Measurements from ENCODE around the gene TCF12. TPM values are rescaled to one million over a fixed set of nuclear protein-coding genes. Genes with fewer than 3 reads are reported as not detected.

The TCF12 gene
- total RNA-seq, 2 donors from 2014 or later = 69.4 to 140 TPM

- H3K4me1 Mint-ChIP-seq (ENCODE audit: low read depth in 2 of 2) = peaks cover 36 to 42% of the 10 kb centered on the region in 2 donors
Measured at GRCh38 chr15:56964182-56964581, 45.7 kb downstream of the TCF12 start.

GRCh38 chr15:56965231-56966013 lies 47.0 kb downstream of the TCF12 start:
- peaks cover 41 to 46% of the 10 kb centered on the region in 2 donors for H3K4me1 Mint-ChIP-seq (ENCODE audit: low read depth in 2 of 2)
- H3K27me3 Mint-ChIP-seq = no peaks in the 10 kb centered on the region
- no peak overlapping the region for H3K4me3 Mint-ChIP-seq
- ATAC-seq = no peak
- H3K27ac Mint-ChIP-seq = no peak overlapping the region
- no peaks in the 10 kb centered on the region for H3K9me3 Mint-ChIP-seq
- no peaks in the 10 kb centered on the region for H3K36me3 Mint-ChIP-seq
- no peak for DNase-seq (ENCODE audit: low spot score)

More at GRCh38 chr15:56964182-56964581, 45.7 kb downstream of the TCF12 start:
- no peaks in the 10 kb centered on the region for H3K27me3 Mint-ChIP-seq
- H3K4me3 Mint-ChIP-seq = no peak overlapping the region
- no peaks in the 10 kb centered on the region for H3K9me3 Mint-ChIP-seq
- ATAC-seq (no peak), DNase-seq (ENCODE audit: low spot score) (no peak)
- no peak overlapping the region for H3K27ac Mint-ChIP-seq
- H3K36me3 Mint-ChIP-seq = no peaks in the 10 kb centered on the region

GRCh38 chr15:56967336-56967735 lies 48.9 kb downstream of the TCF12 start:
- Mint-ChIP-seq H3K9me3 (no peaks in the 10 kb centered on the region), H3K27me3 (no peaks in the 10 kb centered on the region), H3K36me3 (no peaks in the 10 kb centered on the region), H3K4me1 (ENCODE audit: low read depth in 2 of 2) (peaks cover 41 to 50% of the 10 kb centered on the region in 2 donors), H3K27ac (no peak overlapping the region), H3K4me3 (no peak overlapping the region)
- ATAC-seq (no peak), DNase-seq (ENCODE audit: low spot score) (no peak)

GRCh38 chr15:56968256-56968655 lies 49.8 kb downstream of the TCF12 start:
- Mint-ChIP-seq H3K9me3 (no peaks in the 10 kb centered on the region), H3K27me3 (no peaks in the 10 kb centered on the region), H3K4me3 (no peak overlapping the region), H3K4me1 (ENCODE audit: low read depth in 2 of 2) (peaks cover 38 to 52% of the 10 kb centered on the region in 2 donors), H3K36me3 (no peaks in the 10 kb centered on the region), H3K27ac (no peak overlapping the region)
- DNase-seq (ENCODE audit: low spot score) = no peak
- no peak for ATAC-seq

- Mint-ChIP-seq H3K4me1 (ENCODE audit: low read depth in 2 of 2) (peaks cover 37 to 52% of the 10 kb centered on the region in 2 donors), H3K4me3 (no peak overlapping the region)
- no peak for DNase-seq (ENCODE audit: low spot score)
Measured at GRCh38 chr15:56968821-56969220, 50.4 kb downstream of the TCF12 start.

GRCh38 chr15:56969265-56969895 lies 50.9 kb downstream of the TCF12 start:
- DNase-seq (ENCODE audit: low spot score) (no peak), ATAC-seq (no peak)
- H3K27me3 Mint-ChIP-seq = no peaks in the 10 kb centered on the region
- H3K36me3 Mint-ChIP-seq = no peaks in the 10 kb centered on the region
- H3K4me1 Mint-ChIP-seq (ENCODE audit: low read depth in 2 of 2) = peaks cover 37 to 52% of the 10 kb centered on the region in 2 donors
- H3K9me3 Mint-ChIP-seq = no peaks in the 10 kb centered on the region
- H3K27ac Mint-ChIP-seq = no peak overlapping the region
- no peak overlapping the region for H3K4me3 Mint-ChIP-seq

More at GRCh38 chr15:56968821-56969220, 50.4 kb downstream of the TCF12 start:
- Mint-ChIP-seq H3K9me3 (no peaks in the 10 kb centered on the region), H3K27ac (no peak overlapping the region), H3K36me3 (no peaks in the 10 kb centered on the region), H3K27me3 (no peaks in the 10 kb centered on the region)
- ATAC-seq = no peak

- Mint-ChIP-seq H3K4me1 (ENCODE audit: low read depth in 2 of 2) (peaks cover 39 to 55% of the 10 kb centered on the region in 2 donors), H3K4me3 (no peak overlapping the region), H3K27me3 (no peaks in the 10 kb centered on the region), H3K27ac (no peak overlapping the region), H3K36me3 (no peaks in the 10 kb centered on the region), H3K9me3 (no peaks in the 10 kb centered on the region)
- DNase-seq (ENCODE audit: low spot score) = no peak
- no peak for ATAC-seq
Measured at GRCh38 chr15:56971571-56971970, 53.1 kb downstream of the TCF12 start.

GRCh38 chr15:56972016-56972415 lies 53.6 kb downstream of the TCF12 start:
- H3K4me1 Mint-ChIP-seq (ENCODE audit: low read depth in 2 of 2) = peaks cover 39 to 55% of the 10 kb centered on the region in 2 donors
- no peaks in the 10 kb centered on the region for H3K36me3 Mint-ChIP-seq
- ATAC-seq = no peak
- no peaks in the 10 kb centered on the region for H3K9me3 Mint-ChIP-seq
- no peak overlapping the region for H3K4me3 Mint-ChIP-seq
- no peaks in the 10 kb centered on the region for H3K27me3 Mint-ChIP-seq
- no peak overlapping the region for H3K27ac Mint-ChIP-seq
- no peak for DNase-seq (ENCODE audit: low spot score)

- no peak for ATAC-seq
- no peaks in the 10 kb centered on the region for H3K36me3 Mint-ChIP-seq
- no peaks in the 10 kb centered on the region for H3K9me3 Mint-ChIP-seq
- H3K4me1 Mint-ChIP-seq (ENCODE audit: low read depth in 2 of 2) = peaks cover 38 to 52% of the 10 kb centered on the region in 2 donors
- H3K4me3 Mint-ChIP-seq = no peak overlapping the region
- no peak overlapping the region for H3K27ac Mint-ChIP-seq
- H3K27me3 Mint-ChIP-seq = no peaks in the 10 kb centered on the region
- no peak for DNase-seq (ENCODE audit: low spot score)
Measured at GRCh38 chr15:56972426-56972825, 54.0 kb downstream of the TCF12 start.

GRCh38 chr15:56973463-56973862 lies 55.0 kb downstream of the TCF12 start:
- DNase-seq (ENCODE audit: low spot score) (no peak), ATAC-seq (no peak)
- Mint-ChIP-seq H3K27ac (no peak overlapping the region), H3K4me3 (no peak overlapping the region), H3K27me3 (no peaks in the 10 kb centered on the region), H3K9me3 (no peaks in the 10 kb centered on the region), H3K36me3 (no peaks in the 10 kb centered on the region), H3K4me1 (ENCODE audit: low read depth in 2 of 2) (peaks cover 36 to 46% of the 10 kb centered on the region in 2 donors)

GRCh38 chr15:56977232-56977631 lies 58.8 kb downstream of the TCF12 start:
- Mint-ChIP-seq H3K27ac (no peak overlapping the region), H3K4me1 (ENCODE audit: low read depth in 2 of 2) (peaks cover 28 to 41% of the 10 kb centered on the region in 2 donors), H3K4me3 (no peak overlapping the region), H3K27me3 (no peaks in the 10 kb centered on the region), H3K9me3 (no peaks in the 10 kb centered on the region), H3K36me3 (no peaks in the 10 kb centered on the region)
- DNase-seq (ENCODE audit: low spot score) = no peak
- ATAC-seq = no peak

- Mint-ChIP-seq H3K36me3 (no peaks in the 10 kb centered on the region), H3K4me1 (ENCODE audit: low read depth in 2 of 2) (peaks cover 23% of the 10 kb centered on the region in 2 donors), H3K27me3 (no peaks in the 10 kb centered on the region), H3K9me3 (no peaks in the 10 kb centered on the region), H3K27ac (no peak overlapping the region), H3K4me3 (no peak overlapping the region)
- ATAC-seq (no peak), DNase-seq (ENCODE audit: low spot score) (no peak)
Measured at GRCh38 chr15:56978898-56979662, 60.6 kb downstream of the TCF12 start.

- Mint-ChIP-seq H3K27ac (no peak overlapping the region), H3K9me3 (no peaks in the 10 kb centered on the region), H3K4me1 (ENCODE audit: low read depth in 2 of 2) (peaks cover 31 to 34% of the 10 kb centered on the region in 2 donors), H3K27me3 (no peaks in the 10 kb centered on the region), H3K36me3 (no peaks in the 10 kb centered on the region), H3K4me3 (no peak overlapping the region)
- ATAC-seq (no peak), DNase-seq (ENCODE audit: low spot score) (no peak)
Measured at GRCh38 chr15:56980473-56980872, 62.0 kb downstream of the TCF12 start.

GRCh38 chr15:56981160-56981559 lies 62.7 kb downstream of the TCF12 start:
- peaks cover 28 to 34% of the 10 kb centered on the region in 2 donors for H3K4me1 Mint-ChIP-seq (ENCODE audit: low read depth in 2 of 2)
- H3K27me3 Mint-ChIP-seq = no peaks in the 10 kb centered on the region
- H3K27ac Mint-ChIP-seq = no peak overlapping the region
- ATAC-seq (no peak), DNase-seq (ENCODE audit: low spot score) (no peak)
- H3K4me3 Mint-ChIP-seq = no peak overlapping the region
- H3K36me3 Mint-ChIP-seq = no peaks in the 10 kb centered on the region
- H3K9me3 Mint-ChIP-seq = no peaks in the 10 kb centered on the region

All from natural killer cell treated with Interleukin-12 subunit alpha and Interleukin-12 subunit beta and Interleukin-15 and Interleukin-18, amount 100 ng/mL, for 72 hours (primary cell).